ENCODE data around the gene SERPINB10. TPM values are rescaled to one million over a fixed set of nuclear protein-coding genes. Genes with fewer than 3 reads are reported as not detected.

The SERPINB10 gene
- total RNA-seq, 1 experiment from 2014 or later: not detected

DNA sequence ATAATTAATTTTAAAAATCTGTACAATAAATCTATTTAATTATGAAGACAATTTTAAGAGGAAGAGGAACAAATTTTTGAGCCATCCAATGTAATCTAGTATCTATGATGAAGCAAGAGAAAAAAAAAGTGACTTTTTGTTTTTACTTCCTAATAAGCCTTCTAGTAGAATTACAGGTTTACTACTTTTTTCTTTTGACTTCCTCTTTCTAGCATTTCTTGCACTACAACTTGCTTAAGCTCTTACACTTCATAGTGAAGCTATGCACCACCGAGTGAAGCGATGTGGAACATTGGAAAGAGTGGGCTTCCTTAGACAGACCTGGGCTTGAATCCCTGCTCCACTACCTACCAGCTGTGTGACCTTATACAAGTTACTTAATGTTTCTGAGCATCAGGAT is 18.1 kb upstream of the SERPINB10 start:
- Histone ChIP-seq H3K4me1 (ENCODE audit: control insufficient read depth in 1 of 2, insufficient read depth in 2 of 2, low read length in 2 of 2) (no peaks in the 10 kb centered on the region), H3K4me3 (replicated peaks in 1 of 2; ENCODE audit: low read depth in 1 of 2, low read length in 2 of 2) (no peak overlapping the region), H3K27me3 (ENCODE audit: insufficient read depth, low read length) (no peaks in the 10 kb centered on the region), H4K20me1 (ENCODE audit: insufficient read depth) (no peaks in the 10 kb centered on the region), H3K27ac (ENCODE audit: low read depth, low read length) (no peak overlapping the region), H3K9ac (ENCODE audit: low read length) (no peak overlapping the region), H3K79me2 (ENCODE audit: insufficient read depth, low read length) (no peaks in the 10 kb centered on the region), H2AFZ (ENCODE audit: low read depth, low read length, poor library complexity, severe bottlenecking) (no peak overlapping the region), H3K9me2 (ENCODE audit: insufficient read depth) (no peaks in the 10 kb centered on the region), H3K36me3 (ENCODE audit: control insufficient read depth in 1 of 2, insufficient read depth in 2 of 2, low read length in 2 of 2) (no peaks in the 10 kb centered on the region), H3K4me2 (ENCODE audit: low read length) (no peak overlapping the region), H3K9me3 (ENCODE audit: control insufficient read depth in 1 of 2, insufficient read depth in 1 of 2, low read depth in 1 of 2, low read length in 2 of 2) (no peaks in the 10 kb centered on the region)
- ATAC-seq (no peak), DNase-seq (ENCODE audit: low read depth, low spot score) (no peak)
- intact Hi-C loops (cut with micrococcal nuclease): no loop called here
- RAD21 ChIA-PET (ENCODE audit: low non-redundant PET in 1 of 2, low total read pairs in 2 of 2, uncharacterized antibody in 2 of 2, unreplicated experiment in 2 of 2): no interaction called here
- BruUV-seq (replicated peaks): no TSS peak
- CTCF ChIA-PET: no interaction called here
- no peak for TF ChIP-seq ZFX (IDR thresholded peaks at IDR 0.05)
- no peak for TF ChIP-seq FOSL1 (IDR thresholded peaks at IDR 0.05; ENCODE audit: low read depth)
- TF ChIP-seq EGR1 (IDR thresholded peaks at IDR 0.05; ENCODE audit: low read depth): no peak
- TF ChIP-seq SIN3A (IDR thresholded peaks at IDR 0.05; ENCODE audit: low read depth): no peak
- TF ChIP-seq, protein P1, sequence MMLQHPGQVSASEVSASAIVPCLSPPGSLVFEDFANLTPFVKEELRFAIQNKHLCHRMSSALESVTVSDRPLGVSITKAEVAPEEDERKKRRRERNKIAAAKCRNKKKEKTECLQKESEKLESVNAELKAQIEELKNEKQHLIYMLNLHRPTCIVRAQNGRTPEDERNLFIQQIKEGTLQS (IDR thresholded peaks at IDR 0.05): no peak
- TF ChIP-seq SP1 (IDR thresholded peaks at IDR 0.05; ENCODE audit: low read depth): no peak
- no peak for TF ChIP-seq ELF1 (IDR thresholded peaks at IDR 0.05; ENCODE audit: borderline replicate concordance, low read depth)
- TF ChIP-seq CBX3 (IDR thresholded peaks at IDR 0.05; ENCODE audit: low read depth): no peak
- no peak for TF ChIP-seq SRF (IDR thresholded peaks at IDR 0.05; ENCODE audit: low read depth)
- no peak for TF ChIP-seq YY1 (IDR thresholded peaks at IDR 0.05; ENCODE audit: extremely low read depth, insufficient replicate concordance, low read depth, low read length)
- TF ChIP-seq MAX (IDR thresholded peaks at IDR 0.05): no peak
- TF ChIP-seq POLR2AphosphoS5 (IDR thresholded peaks at IDR 0.05; ENCODE audit: low read depth, low read length): no peak
- TF ChIP-seq TCF7L2 (IDR thresholded peaks at IDR 0.05; ENCODE audit: borderline replicate concordance, extremely low read depth, insufficient read depth, insufficient read length): no peak
- no peak for TF ChIP-seq ZBTB33 (IDR thresholded peaks at IDR 0.05; ENCODE audit: extremely low read depth, insufficient replicate concordance, low read length)
- TF ChIP-seq, protein P2, sequence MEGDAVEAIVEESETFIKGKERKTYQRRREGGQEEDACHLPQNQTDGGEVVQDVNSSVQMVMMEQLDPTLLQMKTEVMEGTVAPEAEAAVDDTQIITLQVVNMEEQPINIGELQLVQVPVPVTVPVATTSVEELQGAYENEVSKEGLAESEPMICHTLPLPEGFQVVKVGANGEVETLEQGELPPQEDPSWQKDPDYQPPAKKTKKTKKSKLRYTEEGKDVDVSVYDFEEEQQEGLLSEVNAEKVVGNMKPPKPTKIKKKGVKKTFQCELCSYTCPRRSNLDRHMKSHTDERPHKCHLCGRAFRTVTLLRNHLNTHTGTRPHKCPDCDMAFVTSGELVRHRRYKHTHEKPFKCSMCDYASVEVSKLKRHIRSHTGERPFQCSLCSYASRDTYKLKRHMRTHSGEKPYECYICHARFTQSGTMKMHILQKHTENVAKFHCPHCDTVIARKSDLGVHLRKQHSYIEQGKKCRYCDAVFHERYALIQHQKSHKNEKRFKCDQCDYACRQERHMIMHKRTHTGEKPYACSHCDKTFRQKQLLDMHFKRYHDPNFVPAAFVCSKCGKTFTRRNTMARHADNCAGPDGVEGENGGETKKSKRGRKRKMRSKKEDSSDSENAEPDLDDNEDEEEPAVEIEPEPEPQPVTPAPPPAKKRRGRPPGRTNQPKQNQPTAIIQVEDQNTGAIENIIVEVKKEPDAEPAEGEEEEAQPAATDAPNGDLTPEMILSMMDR (IDR thresholded peaks at IDR 0.05 in 2 of 3, conservative IDR thresholded peaks at IDR 0.05 in 1 of 3; ENCODE audit: borderline replicate concordance in 1 of 3, insufficient read depth in 1 of 3, low read depth in 2 of 3, low read length in 2 of 3): no peak
- TF ChIP-seq JUND (IDR thresholded peaks at IDR 0.05): no peak
- TF ChIP-seq EZH2phosphoT487 (IDR thresholded peaks at IDR 0.05; ENCODE audit: borderline replicate concordance): no peak
- no peak for TF ChIP-seq RAD21 (IDR thresholded peaks at IDR 0.05; ENCODE audit: low read depth)
- TF ChIP-seq EZH2 (IDR thresholded peaks at IDR 0.05): no peak
- POLR2A ChIA-PET: no interaction called here
